WTC11 (cell line): ENCODE measurements around the gene APOE. TPM values are rescaled to one million over a fixed set of nuclear protein-coding genes. Genes with fewer than 3 reads are reported as not detected.
A peak's percentile ranks its signal among the peaks of the same experiment; 100 is the strongest.

ENCODE experiments used
- ATAC-seq: fragments of 200-7000 bp; cut with Tn5 transposase; 2 replicates; pipeline ENCODE4 v1.10.0; 2021; ENCODE audit warnings: mild to moderate bottlenecking, moderate library complexity
- CTCF ChIA-PET: fragments of 300-600 bp; sonication (Branson Sonifier 250); formaldehyde crosslinking; loops from one replicate; lab custom pipeline; 2021; ENCODE audit warnings: antibody characterized with exemption; lab: Charles Lee
- POLR2A ChIA-PET: fragments of 350-600 bp; sonication (Branson Sonifier 250); formaldehyde crosslinking; loops from one replicate; lab custom pipeline; 2021; ENCODE audit warnings: antibody characterized with exemption; lab: Charles Lee
- DNase-seq: peaks from one replicate; pipeline ENCODE4 v3.0.0; 2021; ENCODE audit warnings: low spot score
- H3K27ac Mint-ChIP-seq: 2 replicates; pipeline ENCODE4 v1.8.0; 2021; ENCODE audit warnings: mixed read lengths
- H3K27me3 Mint-ChIP-seq: 2 replicates; pipeline ENCODE4 v1.8.0; 2021; ENCODE audit warnings: low read depth, mild to moderate bottlenecking, moderate library complexity, mixed read lengths
- H3K36me3 Mint-ChIP-seq: 2 replicates; pipeline ENCODE4 v1.8.0; 2021; ENCODE audit warnings: mixed read lengths
- H3K4me1 Mint-ChIP-seq: 2 replicates; pipeline ENCODE4 v1.8.0; 2022; ENCODE audit warnings: mixed read lengths
- H3K4me3 Mint-ChIP-seq: 2 replicates; pipeline ENCODE4 v1.8.0; 2021; ENCODE audit warnings: mild to moderate bottlenecking, moderate library complexity, mixed read lengths
- H3K9me3 Mint-ChIP-seq: 2 replicates; pipeline ENCODE4 v1.8.0; 2021; ENCODE audit warnings: mixed read lengths
- CREM ChIP-seq: sonication (generic); formaldehyde crosslinking; IDR thresholded peaks from 2 replicates; pipeline ENCODE4 v1.8.1; 2022; ENCODE audit warnings: mild to moderate bottlenecking, missing genetic modification reagents, moderate library complexity
- ETV6 ChIP-seq: sonication (generic); formaldehyde crosslinking; IDR thresholded peaks from 2 replicates; pipeline ENCODE4 v1.8.1; 2022; ENCODE audit warnings: mild to moderate bottlenecking, missing genetic modification reagents
- FOXJ3 ChIP-seq: sonication (generic); formaldehyde crosslinking; IDR thresholded peaks from 2 replicates; pipeline ENCODE4 v1.9.0; 2021; ENCODE audit warnings: missing genetic modification reagents, mild to moderate bottlenecking, borderline replicate concordance
- FOXK1 ChIP-seq: sonication (generic); formaldehyde crosslinking; IDR thresholded peaks from 2 replicates; pipeline ENCODE4 v1.8.0; 2022; ENCODE audit warnings: mild to moderate bottlenecking, moderate library complexity, missing genetic modification reagents
- IRF2 ChIP-seq: sonication (generic); formaldehyde crosslinking; IDR thresholded peaks from 2 replicates; pipeline ENCODE4 v1.8.0; 2022; ENCODE audit warnings: low read depth, missing genetic modification reagents, borderline replicate concordance
- JAZF1 ChIP-seq: fragments of 250-450 bp; sonication (Bioruptor Pico); IDR thresholded peaks from 2 replicates; pipeline ENCODE4 v1.9.0; 2021; ENCODE audit warnings: moderate library complexity, mild to moderate bottlenecking, inconsistent platforms
- JUN ChIP-seq: sonication (generic); formaldehyde crosslinking; IDR thresholded peaks from 2 replicates; pipeline ENCODE4 v1.8.0; 2023; ENCODE audit warnings: mild to moderate bottlenecking, missing genetic modification reagents
- NR3C1 ChIP-seq: sonication (generic); formaldehyde crosslinking; conservative IDR thresholded peaks from 2 replicates; pipeline ENCODE4 v1.8.1; 2023; ENCODE audit warnings: low read depth, mild to moderate bottlenecking, missing genetic modification reagents
- OVOL2 ChIP-seq: fragments of 250-450 bp; sonication (Bioruptor Pico); IDR thresholded peaks from 2 replicates; pipeline ENCODE4 v1.9.0; 2021; ENCODE audit warnings: mild to moderate bottlenecking, borderline replicate concordance
- RELA ChIP-seq: sonication (generic); formaldehyde crosslinking; IDR thresholded peaks from 2 replicates; pipeline ENCODE4 v1.8.1; 2022; ENCODE audit warnings: missing genetic modification reagents, mild to moderate bottlenecking, borderline replicate concordance
- TEAD1 ChIP-seq: sonication (generic); formaldehyde crosslinking; IDR thresholded peaks from 2 replicates; pipeline ENCODE4 v1.8.0; 2022; ENCODE audit warnings: mild to moderate bottlenecking, missing genetic modification reagents
- total RNA-seq: library from RNA; stranded (reverse); gene quantifications from 3 replicates; pipeline ENCODE4 v1.2.3, GENCODE V29; 2021
- TF ChIP-seq, protein P1 (sequence below): fragments of 250-450 bp; sonication (Bioruptor Pico); IDR thresholded peaks from 2 replicates; pipeline ENCODE4 v2.1.2; 2022; ENCODE audit warnings: mild to moderate bottlenecking, moderate library complexity
- TF ChIP-seq, protein P2 (sequence below): sonication (generic); formaldehyde crosslinking; IDR thresholded peaks from 2 replicates; pipeline ENCODE4 v1.8.0; 2022; ENCODE audit warnings: mild to moderate bottlenecking, missing genetic modification reagents
- TF ChIP-seq, protein P3 (sequence below): sonication (generic); formaldehyde crosslinking; IDR thresholded peaks from 2 replicates; pipeline ENCODE4 v1.8.1; 2022; ENCODE audit warnings: mild to moderate bottlenecking, missing genetic modification reagents, moderate library complexity, borderline replicate concordance
- TF ChIP-seq, protein P4 (sequence below): fragments of 250-450 bp; sonication (Bioruptor Pico); IDR thresholded peaks from 2 replicates; pipeline ENCODE4 v1.8.0; 2021; ENCODE audit warnings: mild to moderate bottlenecking
- TF ChIP-seq, protein P5 (sequence below): sonication (generic); formaldehyde crosslinking; conservative IDR thresholded peaks from 2 replicates; pipeline ENCODE4 v1.8.1; 2022; ENCODE audit warnings: mild to moderate bottlenecking, missing genetic modification reagents
- TF ChIP-seq, protein P6 (sequence below): sonication (generic); formaldehyde crosslinking; IDR thresholded peaks from 2 replicates; pipeline ENCODE4 v1.8.1; 2022; ENCODE audit warnings: missing genetic modification reagents, borderline replicate concordance
- TF ChIP-seq, protein P7 (sequence below): sonication (generic); formaldehyde crosslinking; IDR thresholded peaks from 2 replicates; pipeline ENCODE4 v1.8.0; 2022; ENCODE audit warnings: missing genetic modification reagents

Gene APOE
- total RNA-seq, 1 experiment from 2014 or later, result 824 TPM

DNA sequence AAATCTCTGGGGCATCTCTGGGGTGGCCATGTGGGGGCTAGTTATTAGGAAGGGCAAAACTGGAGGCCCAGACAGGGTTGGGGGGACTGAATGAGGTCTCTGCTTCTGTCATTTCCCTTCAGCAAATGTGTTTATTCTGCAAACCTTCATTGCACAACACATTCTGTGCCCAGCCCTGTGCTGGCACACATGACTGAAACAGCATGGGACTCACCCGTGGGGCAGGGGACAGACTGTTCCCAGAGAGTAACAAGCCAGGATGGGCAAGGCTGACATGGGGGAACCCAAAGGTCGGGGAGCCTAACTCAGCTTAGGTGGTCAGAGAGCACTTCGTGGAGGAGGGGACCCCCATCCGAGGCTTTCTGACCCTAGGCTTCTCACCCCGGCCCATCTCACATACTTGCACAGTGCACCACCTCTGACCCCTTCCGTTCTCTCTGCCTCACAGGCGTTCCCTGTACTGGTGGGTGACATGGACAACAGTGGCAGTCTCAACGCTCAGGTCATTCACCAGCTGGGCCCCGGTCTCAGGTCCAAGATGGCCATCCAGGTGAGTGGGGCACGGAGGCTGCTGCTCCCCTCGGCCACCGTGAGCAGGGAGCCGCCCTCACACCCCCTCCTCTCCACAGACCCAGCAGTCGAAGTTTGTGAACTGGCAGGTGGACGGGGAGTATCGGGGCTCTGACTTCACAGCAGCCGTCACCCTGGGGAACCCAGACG is 12.1 kb upstream of the APOE start (continued):
- TF ChIP-seq, protein P1, sequence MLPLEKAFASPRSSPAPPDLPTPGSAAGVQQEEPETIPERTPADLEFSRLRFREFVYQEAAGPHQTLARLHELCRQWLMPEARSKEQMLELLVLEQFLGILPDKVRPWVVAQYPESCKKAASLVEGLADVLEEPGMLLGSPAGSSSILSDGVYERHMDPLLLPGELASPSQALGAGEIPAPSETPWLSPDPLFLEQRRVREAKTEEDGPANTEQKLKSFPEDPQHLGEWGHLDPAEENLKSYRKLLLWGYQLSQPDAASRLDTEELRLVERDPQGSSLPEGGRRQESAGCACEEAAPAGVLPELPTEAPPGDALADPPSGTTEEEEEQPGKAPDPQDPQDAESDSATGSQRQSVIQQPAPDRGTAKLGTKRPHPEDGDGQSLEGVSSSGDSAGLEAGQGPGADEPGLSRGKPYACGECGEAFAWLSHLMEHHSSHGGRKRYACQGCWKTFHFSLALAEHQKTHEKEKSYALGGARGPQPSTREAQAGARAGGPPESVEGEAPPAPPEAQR (CRISPR knock-in tag), result no peak
- TF ChIP-seq CREM (CRISPR knock-in tag), result no peak
- TF ChIP-seq, protein P2, sequence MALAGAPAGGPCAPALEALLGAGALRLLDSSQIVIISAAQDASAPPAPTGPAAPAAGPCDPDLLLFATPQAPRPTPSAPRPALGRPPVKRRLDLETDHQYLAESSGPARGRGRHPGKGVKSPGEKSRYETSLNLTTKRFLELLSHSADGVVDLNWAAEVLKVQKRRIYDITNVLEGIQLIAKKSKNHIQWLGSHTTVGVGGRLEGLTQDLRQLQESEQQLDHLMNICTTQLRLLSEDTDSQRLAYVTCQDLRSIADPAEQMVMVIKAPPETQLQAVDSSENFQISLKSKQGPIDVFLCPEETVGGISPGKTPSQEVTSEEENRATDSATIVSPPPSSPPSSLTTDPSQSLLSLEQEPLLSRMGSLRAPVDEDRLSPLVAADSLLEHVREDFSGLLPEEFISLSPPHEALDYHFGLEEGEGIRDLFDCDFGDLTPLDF (CRISPR knock-in tag), result no peak

DNA sequence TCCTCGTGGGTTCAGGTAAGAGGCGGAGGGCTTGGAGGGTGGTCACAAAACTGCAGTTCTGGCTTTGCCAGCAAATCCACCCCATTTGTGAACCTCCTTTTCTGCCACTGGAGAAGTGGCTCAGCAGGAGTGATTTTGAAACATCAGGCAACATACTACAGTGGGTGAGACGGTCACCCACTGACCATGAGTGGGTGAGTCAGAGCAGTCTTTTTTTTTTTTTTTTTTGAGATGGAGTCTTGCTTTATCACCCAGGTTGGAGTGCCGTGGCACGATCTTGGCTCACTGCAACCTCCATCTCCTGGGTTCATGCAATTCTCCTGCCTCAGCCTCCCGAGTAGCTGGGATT is 11.6 kb upstream of the APOE start:
- H3K27me3 Mint-ChIP-seq, result no peaks in the 10 kb centered on the region; the same call in 1 of the 2 replicates
- peaks cover 58% of the 10 kb centered on the region for H3K36me3 Mint-ChIP-seq
- H3K4me3 Mint-ChIP-seq, result no peak overlapping the region
- H3K4me1 Mint-ChIP-seq, result peaks cover 20% of the 10 kb centered on the region
- no peak overlapping the region for H3K27ac Mint-ChIP-seq
- CTCF ChIA-PET, result interaction anchor here (0.7 to 2.1 kb wide), 2 partner anchors 9 to 170 kb away, joined by 6 to 7 read pairs; no protein-coding TSS in a partner anchor
- TF ChIP-seq, protein P3, sequence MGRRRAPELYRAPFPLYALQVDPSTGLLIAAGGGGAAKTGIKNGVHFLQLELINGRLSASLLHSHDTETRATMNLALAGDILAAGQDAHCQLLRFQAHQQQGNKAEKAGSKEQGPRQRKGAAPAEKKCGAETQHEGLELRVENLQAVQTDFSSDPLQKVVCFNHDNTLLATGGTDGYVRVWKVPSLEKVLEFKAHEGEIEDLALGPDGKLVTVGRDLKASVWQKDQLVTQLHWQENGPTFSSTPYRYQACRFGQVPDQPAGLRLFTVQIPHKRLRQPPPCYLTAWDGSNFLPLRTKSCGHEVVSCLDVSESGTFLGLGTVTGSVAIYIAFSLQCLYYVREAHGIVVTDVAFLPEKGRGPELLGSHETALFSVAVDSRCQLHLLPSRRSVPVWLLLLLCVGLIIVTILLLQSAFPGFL, result no peak
- TF ChIP-seq TEAD1 (CRISPR knock-in tag), result no peak
- TF ChIP-seq JAZF1, result no peak
- no peak for TF ChIP-seq FOXJ3
- TF ChIP-seq IRF2 (CRISPR knock-in tag), result no peak
- no peak for TF ChIP-seq OVOL2 (CRISPR knock-in tag)
- no peak for TF ChIP-seq JUN (CRISPR knock-in tag)
- no peak for TF ChIP-seq FOXK1 (CRISPR knock-in tag)
- no peak for TF ChIP-seq ETV6 (CRISPR knock-in tag)
- no peak for TF ChIP-seq NR3C1 (CRISPR knock-in tag)
- TF ChIP-seq, all 79 proteins: peak for 0
- H3K9me3 Mint-ChIP-seq, result no peaks in the 10 kb centered on the region
- DNase-seq, result no peak
- no peak for ATAC-seq
- POLR2A ChIA-PET, result no interaction called here

DNA sequence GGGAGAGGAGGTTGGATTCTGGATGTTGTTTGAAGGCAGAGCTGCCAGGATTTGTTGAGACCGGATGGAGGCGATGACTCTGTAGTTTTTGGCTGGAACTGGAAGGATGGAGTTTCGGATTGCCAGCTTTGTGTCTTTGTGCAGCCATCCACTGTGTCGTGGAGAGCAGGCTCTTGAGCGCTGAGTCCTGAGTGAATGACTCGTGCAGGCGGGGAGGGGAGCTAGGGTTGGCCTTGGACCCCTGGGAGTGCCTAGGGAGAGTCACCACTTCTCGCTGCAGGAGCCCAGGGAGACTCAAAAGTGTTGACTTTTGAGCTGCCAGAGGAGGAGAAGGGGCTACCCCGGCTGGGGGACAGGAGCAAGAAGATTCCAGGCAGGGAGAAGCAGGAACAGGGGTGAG is 10.7 kb upstream of the APOE start:
- DNase-seq (no peak), ATAC-seq (no peak)
- CTCF ChIA-PET, result interaction anchor here (1.0 to 2.1 kb wide), 2 partner anchors 8 to 46 kb away, joined by 3 to 7 read pairs; no protein-coding TSS in a partner anchor
- POLR2A ChIA-PET, result no interaction called here
- Mint-ChIP-seq H3K27ac (peak overlapping the region; percentile 58; the same call in 1 of the 2 replicates), H3K9me3 (no peaks in the 10 kb centered on the region), H3K4me1 (peaks cover 18% of the 10 kb centered on the region), H3K36me3 (peaks cover 60% of the 10 kb centered on the region), H3K27me3 (no peaks in the 10 kb centered on the region), H3K4me3 (no peak overlapping the region)
- TF ChIP-seq FOXK1 (CRISPR knock-in tag) (no peak), RELA (no peak)
- TF ChIP-seq, protein P4, sequence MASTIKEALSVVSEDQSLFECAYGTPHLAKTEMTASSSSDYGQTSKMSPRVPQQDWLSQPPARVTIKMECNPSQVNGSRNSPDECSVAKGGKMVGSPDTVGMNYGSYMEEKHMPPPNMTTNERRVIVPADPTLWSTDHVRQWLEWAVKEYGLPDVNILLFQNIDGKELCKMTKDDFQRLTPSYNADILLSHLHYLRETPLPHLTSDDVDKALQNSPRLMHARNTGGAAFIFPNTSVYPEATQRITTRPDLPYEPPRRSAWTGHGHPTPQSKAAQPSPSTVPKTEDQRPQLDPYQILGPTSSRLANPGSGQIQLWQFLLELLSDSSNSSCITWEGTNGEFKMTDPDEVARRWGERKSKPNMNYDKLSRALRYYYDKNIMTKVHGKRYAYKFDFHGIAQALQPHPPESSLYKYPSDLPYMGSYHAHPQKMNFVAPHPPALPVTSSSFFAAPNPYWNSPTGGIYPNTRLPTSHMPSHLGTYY, result no peak
- TF ChIP-seq, protein P5, sequence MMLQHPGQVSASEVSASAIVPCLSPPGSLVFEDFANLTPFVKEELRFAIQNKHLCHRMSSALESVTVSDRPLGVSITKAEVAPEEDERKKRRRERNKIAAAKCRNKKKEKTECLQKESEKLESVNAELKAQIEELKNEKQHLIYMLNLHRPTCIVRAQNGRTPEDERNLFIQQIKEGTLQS (CRISPR knock-in tag), result no peak
- TF ChIP-seq, protein P6, sequence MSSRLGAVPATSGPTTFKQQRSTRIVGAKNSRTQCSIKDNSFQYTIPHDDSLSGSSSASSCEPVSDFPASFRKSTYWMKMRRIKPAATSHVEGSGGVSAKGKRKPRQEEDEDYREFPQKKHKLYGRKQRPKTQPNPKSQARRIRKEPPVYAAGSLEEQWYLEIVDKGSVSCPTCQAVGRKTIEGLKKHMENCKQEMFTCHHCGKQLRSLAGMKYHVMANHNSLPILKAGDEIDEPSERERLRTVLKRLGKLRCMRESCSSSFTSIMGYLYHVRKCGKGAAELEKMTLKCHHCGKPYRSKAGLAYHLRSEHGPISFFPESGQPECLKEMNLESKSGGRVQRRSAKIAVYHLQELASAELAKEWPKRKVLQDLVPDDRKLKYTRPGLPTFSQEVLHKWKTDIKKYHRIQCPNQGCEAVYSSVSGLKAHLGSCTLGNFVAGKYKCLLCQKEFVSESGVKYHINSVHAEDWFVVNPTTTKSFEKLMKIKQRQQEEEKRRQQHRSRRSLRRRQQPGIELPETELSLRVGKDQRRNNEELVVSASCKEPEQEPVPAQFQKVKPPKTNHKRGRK (CRISPR knock-in tag), result no peak
- TF ChIP-seq, protein P3, result no peak
- TF ChIP-seq, protein P7, sequence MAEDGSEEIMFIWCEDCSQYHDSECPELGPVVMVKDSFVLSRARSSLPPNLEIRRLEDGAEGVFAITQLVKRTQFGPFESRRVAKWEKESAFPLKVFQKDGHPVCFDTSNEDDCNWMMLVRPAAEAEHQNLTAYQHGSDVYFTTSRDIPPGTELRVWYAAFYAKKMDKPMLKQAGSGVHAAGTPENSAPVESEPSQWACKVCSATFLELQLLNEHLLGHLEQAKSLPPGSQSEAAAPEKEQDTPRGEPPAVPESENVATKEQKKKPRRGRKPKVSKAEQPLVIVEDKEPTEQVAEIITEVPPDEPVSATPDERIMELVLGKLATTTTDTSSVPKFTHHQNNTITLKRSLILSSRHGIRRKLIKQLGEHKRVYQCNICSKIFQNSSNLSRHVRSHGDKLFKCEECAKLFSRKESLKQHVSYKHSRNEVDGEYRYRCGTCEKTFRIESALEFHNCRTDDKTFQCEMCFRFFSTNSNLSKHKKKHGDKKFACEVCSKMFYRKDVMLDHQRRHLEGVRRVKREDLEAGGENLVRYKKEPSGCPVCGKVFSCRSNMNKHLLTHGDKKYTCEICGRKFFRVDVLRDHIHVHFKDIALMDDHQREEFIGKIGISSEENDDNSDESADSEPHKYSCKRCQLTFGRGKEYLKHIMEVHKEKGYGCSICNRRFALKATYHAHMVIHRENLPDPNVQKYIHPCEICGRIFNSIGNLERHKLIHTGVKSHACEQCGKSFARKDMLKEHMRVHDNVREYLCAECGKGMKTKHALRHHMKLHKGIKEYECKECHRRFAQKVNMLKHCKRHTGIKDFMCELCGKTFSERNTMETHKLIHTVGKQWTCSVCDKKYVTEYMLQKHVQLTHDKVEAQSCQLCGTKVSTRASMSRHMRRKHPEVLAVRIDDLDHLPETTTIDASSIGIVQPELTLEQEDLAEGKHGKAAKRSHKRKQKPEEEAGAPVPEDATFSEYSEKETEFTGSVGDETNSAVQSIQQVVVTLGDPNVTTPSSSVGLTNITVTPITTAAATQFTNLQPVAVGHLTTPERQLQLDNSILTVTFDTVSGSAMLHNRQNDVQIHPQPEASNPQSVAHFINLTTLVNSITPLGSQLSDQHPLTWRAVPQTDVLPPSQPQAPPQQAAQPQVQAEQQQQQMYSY (CRISPR knock-in tag), result no peak
- TF ChIP-seq, protein P1 (CRISPR knock-in tag), result no peak
